GM13977 (cell line): ENCODE measurements around the gene KCNMA1.
A peak's percentile ranks its signal among the peaks of the same experiment; 100 is the strongest.
"Not testable (repeated sequence)": the region's sequence is repeated elsewhere in the genome, so short reads cannot be mapped to it uniquely, and the experiment has no call there.

Experiments used
- DNase-seq: peaks from one replicate; pipeline ENCODE4 v3.0.0; 2012; ENCODE audit warnings: low spot score
- CTCF ChIP-seq: IDR thresholded peaks from 2 replicates; pipeline ENCODE4 v1.5.1; 2012; ENCODE audit warnings: mild to moderate bottlenecking, control low read depth; ENCODE audit not compliant: insufficient read depth; ENCODE audit errors: extremely low read depth, missing control alignments
- in situ Hi-C: fragments of 300-500 bp; cut with MboI; formaldehyde crosslinking; loops from one replicate; pipeline ENCODE4 v1.12.0; 2022; ENCODE audit warnings: low sequenced_read_pairs, low pct_unique_long_range_greater_than_20kb, mixed read lengths, inconsistent platforms; ENCODE audit not compliant: unreplicated experiment

Gene KCNMA1

GRCh38 chr10:77392851-77393250, 244.8 kb downstream of the KCNMA1 start:
- no peak for TF ChIP-seq CTCF
- DNase-seq, result no peak
- in situ Hi-C loops, result no loop called here

GRCh38 chr10:77392236-77392721, 245.3 kb downstream of the KCNMA1 start:
- in situ Hi-C loops, result no loop called here
- no peak for TF ChIP-seq CTCF
- no peak for DNase-seq

GRCh38 chr10:77391605-77392235, 245.9 kb downstream of the KCNMA1 start:
- in situ Hi-C loops, result no loop called here
- DNase-seq, result peak; percentile 53
- peak; percentile 76 for TF ChIP-seq CTCF

GRCh38 chr10:77390481-77390891, 247.1 kb downstream of the KCNMA1 start:
- DNase-seq, result no peak
- in situ Hi-C loops, result no loop called here
- no peak for TF ChIP-seq CTCF

- in situ Hi-C loops, result no loop called here
- DNase-seq, result no peak
- no peak for TF ChIP-seq CTCF
Observed at GRCh38 chr10:77388571-77389100, 249.0 kb downstream of the KCNMA1 start.

GRCh38 chr10:77387701-77388100, 249.9 kb downstream of the KCNMA1 start:
- DNase-seq, in situ Hi-C loops: not testable (repeated sequence)

- no peak for DNase-seq
- in situ Hi-C loops, result no loop called here
- TF ChIP-seq CTCF, result no peak
Observed at GRCh38 chr10:77387247-77387646, 250.4 kb downstream of the KCNMA1 start.
